BJ (cell line): ENCODE results near the gene GARIN6. TPM values are rescaled to one million over a fixed set of nuclear protein-coding genes. Genes with fewer than 3 reads are reported as not detected.

Experiments used
- CTCF ChIA-PET: fragments of 350-600 bp; formaldehyde crosslinking; extraction: SDS; loops from one replicate; lab custom pipeline; 2021; ENCODE audit warnings: antibody characterized with exemption, inconsistent platforms; lab: Yijun Ruan, JAX
- POLR2A ChIA-PET: fragments of 300-600 bp; sonication (Branson Sonifier 250); formaldehyde crosslinking; extraction: SDS; loops from one replicate; lab custom pipeline; 2021; ENCODE audit warnings: antibody characterized with exemption; lab: Charles Lee
- DNase-seq: peaks from one replicate; pipeline ENCODE4 v3.0.0-alpha.2; 2011; ENCODE audit warnings: low read depth
- H3K27me3 ChIP-seq: 2 replicates; pipeline ENCODE4 v1.6.0; 2011; ENCODE audit warnings: low read length; ENCODE audit not compliant: control insufficient read depth, insufficient read depth
- H3K36me3 ChIP-seq: 2 replicates; pipeline ENCODE4 v1.5.1; 2011; ENCODE audit warnings: low read length; ENCODE audit not compliant: control insufficient read depth, insufficient read depth
- H3K4me3 ChIP-seq: 2 replicates; pipeline ENCODE4 v1.5.1; 2011; ENCODE audit warnings: low read depth, mild to moderate bottlenecking, control low read depth, low read length
- CTCF ChIP-seq: IDR thresholded peaks from 2 replicates; pipeline ENCODE4 v1.5.1; 2011; ENCODE audit warnings: low read depth, mild to moderate bottlenecking, control low read depth, inconsistent platforms, low read length, moderate library complexity; ENCODE audit not compliant: insufficient read depth
- polyA minus RNA-seq: library from RNA; depleted of rRNA, polyadenylated mRNA; stranded (reverse); fragments of >200 nt; gene quantifications from 2 replicates; pipeline ENCODE4 v1.2.3, GENCODE V29; 2011; rRNA and poly(A)+ RNA removed
- polyA plus RNA-seq: library from polyadenylated mRNA; depleted of rRNA; stranded (reverse); fragments of >200 nt; gene quantifications from 2 replicates; pipeline ENCODE4 v1.2.3, GENCODE V29; 2011; rRNA removed

GARIN6 gene
- polyA plus RNA-seq (not detected in 2 replicates), polyA minus RNA-seq (not detected in 2 replicates)

GRCh38 chr12:99647453-99647852 lies at the start of gene GARIN6:
GARIN6 (plus strand) TSS chr12:99647753; CDS start chr12:99648175, 422 bp downstream.
- Histone ChIP-seq H3K27me3 (no peaks in the 10 kb centered on the region), H3K4me3 (no peak within 1 kb of the TSS), H3K36me3 (no peaks in the 10 kb centered on the region)
- ChIA-PET CTCF (no interaction called here), POLR2A (no interaction called here)
- no peak for TF ChIP-seq CTCF
- no peak for DNase-seq

DNA sequence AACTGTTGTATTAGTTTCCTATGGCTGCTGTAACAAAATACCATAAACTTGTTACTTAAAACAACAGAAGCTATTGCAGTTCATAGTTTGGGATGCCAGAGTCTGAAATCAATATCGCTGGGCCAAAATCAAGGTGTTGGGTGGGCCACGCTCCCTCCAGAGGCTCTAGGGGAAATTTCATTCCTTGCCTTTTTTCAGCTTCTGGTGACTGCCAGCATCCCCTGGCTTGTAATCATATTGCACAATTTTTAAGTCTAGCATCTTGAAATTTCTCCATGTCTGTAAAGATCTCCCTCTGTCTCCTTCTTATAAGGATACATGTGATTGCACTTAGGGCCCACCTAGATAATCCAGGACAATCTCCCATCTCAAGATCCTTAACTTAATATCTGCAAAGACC lies 48.8 kb upstream of the GARIN6 start:
- no peak for DNase-seq
- TF ChIP-seq CTCF, result no peak
- H3K27me3 ChIP-seq, result no peaks in the 10 kb centered on the region
- ChIA-PET CTCF (no interaction called here), POLR2A (no interaction called here)
- H3K36me3 ChIP-seq, result no peaks in the 10 kb centered on the region
- H3K4me3 ChIP-seq, result no peak overlapping the region

DNA sequence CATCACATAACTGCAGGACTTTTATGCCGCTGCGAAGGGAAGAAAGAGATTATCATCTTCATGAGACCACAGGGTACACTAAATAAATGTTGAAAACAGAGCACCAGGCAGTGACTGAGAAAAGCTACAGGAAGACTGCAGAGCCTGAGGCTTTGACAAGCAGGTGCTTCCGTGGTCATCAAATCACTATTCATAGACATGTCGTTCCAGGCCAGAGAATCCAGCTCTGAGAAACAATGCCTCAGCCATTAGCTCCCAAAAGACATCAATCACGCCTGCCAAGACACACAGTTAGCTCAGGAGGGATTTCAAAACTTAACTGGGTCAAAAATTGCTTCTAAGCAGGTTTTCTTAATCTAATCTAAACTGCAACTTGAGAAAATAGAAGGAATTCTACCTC lies 47.2 kb upstream of the GARIN6 start:
- H3K36me3 ChIP-seq, result no peaks in the 10 kb centered on the region
- no peaks in the 10 kb centered on the region for H3K27me3 ChIP-seq
- no peak for DNase-seq
- ChIA-PET CTCF (no interaction called here), POLR2A (no interaction called here)
- no peak overlapping the region for H3K4me3 ChIP-seq
- TF ChIP-seq CTCF, result no peak

GRCh38 chr12:99609455-99610181 lies 37.9 kb upstream of the GARIN6 start:
- DNase-seq, result no peak
- Histone ChIP-seq H3K27me3 (no peaks in the 10 kb centered on the region), H3K36me3 (no peaks in the 10 kb centered on the region), H3K4me3 (no peak overlapping the region)
- TF ChIP-seq CTCF, result no peak
- ChIA-PET POLR2A (no interaction called here), CTCF (no interaction called here)

- TF ChIP-seq CTCF, result no peak
- ChIA-PET POLR2A (no interaction called here), CTCF (no interaction called here)
- H3K27me3 ChIP-seq, result no peaks in the 10 kb centered on the region
- no peaks in the 10 kb centered on the region for H3K36me3 ChIP-seq
- no peak overlapping the region for H3K4me3 ChIP-seq
- DNase-seq, result no peak
These were observed 36.4 kb upstream of the GARIN6 start for GRCh38 chr12:99611117-99611516.
